HepG2 (cell line): ENCODE results near the gene IGLON5. TPM values are rescaled to one million over a fixed set of nuclear protein-coding genes. Genes with fewer than 3 reads are reported as not detected.

Experiments
- CREM ChIP-seq, 2 experiments: sonication (generic) in 1 of 2; formaldehyde crosslinking in 1 of 2; IDR thresholded peaks; 2 replicates each; pipeline versions ENCODE4 v1.4.0 to v1.6.1; 2016 to 2020; ENCODE audit warnings: antibody characterized with exemption in 1 of 2, mild to moderate bottlenecking in 1 of 2, missing genetic modification reagents in 1 of 2
- HNF4A ChIP-seq: sonication (generic); formaldehyde crosslinking; IDR thresholded peaks from 2 replicates; pipeline ENCODE4 v1.4.0; 2020; ENCODE audit warnings: missing genetic modification reagents
- KDM4B ChIP-seq: sonication (generic); formaldehyde crosslinking; IDR thresholded peaks from 2 replicates; pipeline ENCODE4 v1.4.0; 2020; ENCODE audit warnings: missing genetic modification reagents
- KLF13 ChIP-seq: sonication (generic); formaldehyde crosslinking; IDR thresholded peaks from 2 replicates; pipeline ENCODE4 v1.4.0; 2020; ENCODE audit warnings: mild to moderate bottlenecking, missing genetic modification reagents
- NCOR1 ChIP-seq: fragments of 200-600 bp; sonication (generic); IDR thresholded peaks from 2 replicates; pipeline ENCODE4 v1.7.0; 2017; ENCODE audit warnings: antibody characterized with exemption, low read length, borderline replicate concordance
- RBFOX2 ChIP-seq: fragments of 200-400 bp; formaldehyde crosslinking; IDR thresholded peaks from 2 replicates; pipeline ENCODE4 v1.6.1; 2017; ENCODE audit warnings: low read depth, mild to moderate bottlenecking, low read length
- RXRB ChIP-seq: IDR thresholded peaks from 2 replicates; pipeline ENCODE4 v1.6.1; 2016; ENCODE audit warnings: borderline replicate concordance, missing genetic modification reagents, missing compliant biosample characterization
- SATB2 ChIP-seq: sonication (generic); formaldehyde crosslinking; IDR thresholded peaks from 2 replicates; pipeline ENCODE4 v1.5.0; 2020; ENCODE audit warnings: missing genetic modification reagents
- SPEN ChIP-seq: sonication (generic); formaldehyde crosslinking; IDR thresholded peaks from 2 replicates; pipeline ENCODE4 v1.5.1; 2020; ENCODE audit warnings: low read depth, mild to moderate bottlenecking, missing genetic modification reagents
- TBX2 ChIP-seq: sonication (generic); formaldehyde crosslinking; IDR thresholded peaks from 2 replicates; pipeline ENCODE4 v1.5.0; 2020; ENCODE audit warnings: missing genetic modification reagents, mild to moderate bottlenecking, borderline replicate concordance
- YEATS2 ChIP-seq: sonication (generic); formaldehyde crosslinking; IDR thresholded peaks from 2 replicates; pipeline ENCODE4 v1.4.0; 2020; ENCODE audit warnings: missing genetic modification reagents, borderline replicate concordance
- ZFP1 ChIP-seq: IDR thresholded peaks from 2 replicates; pipeline ENCODE4 v1.6.1; 2016
- ZKSCAN8 ChIP-seq: IDR thresholded peaks from 2 replicates; pipeline ENCODE4 v1.6.1; 2016; ENCODE audit warnings: borderline replicate concordance, missing genetic modification reagents, missing compliant biosample characterization
- ZNF205 ChIP-seq: IDR thresholded peaks from 2 replicates; pipeline ENCODE4 v1.6.1; 2018; ENCODE audit warnings: missing biosample characterization, missing genetic modification reagents
- ZNF235 ChIP-seq: sonication (generic); formaldehyde crosslinking; IDR thresholded peaks from 2 replicates; pipeline ENCODE4 v1.8.1; 2023; ENCODE audit warnings: mild to moderate bottlenecking, missing genetic modification reagents, borderline replicate concordance
- ZNF274 ChIP-seq: sonication (generic); formaldehyde crosslinking; IDR thresholded peaks from 2 replicates; pipeline ENCODE4 v1.5.1; 2020; ENCODE audit warnings: mild to moderate bottlenecking, missing genetic modification reagents
- polyA plus RNA-seq, 8 experiments: library from polyadenylated mRNA; depleted of rRNA in 3 of 8; stranded (reverse) in 7 of 8; unstranded in 1 of 8; fragments of >200 nt; fragmentation: Illumina TruSeq in 4 of 8; extraction: Trizol in 4 of 8; gene quantifications; 2 replicates each; pipeline versions ENCODE4 v1.2.1 to v1.2.3, GENCODE V29; 2011 to 2016; ENCODE audit warnings: low read depth in 4 of 8, missing spikeins in 1 of 8, mixed read lengths in 1 of 8; ENCODE audit not compliant: insufficient read depth in 1 of 8
- total RNA-seq, 5 experiments: library from RNA; depleted of rRNA; stranded (reverse); fragments of >200 nt; fragmentation: Illumina TruSeq; extraction: Trizol; gene quantifications; 2 replicates each; pipeline ENCODE4 v1.2.3, GENCODE V29; 2016; ENCODE audit warnings: low read depth in 1 of 5
- TF ChIP-seq, protein P1 (sequence below): IDR thresholded peaks from 2 replicates; pipeline ENCODE4 v1.6.1; 2016; ENCODE audit warnings: missing biosample characterization, missing genetic modification reagents, low read depth
- TF ChIP-seq, protein P2 (sequence below): sonication (generic); formaldehyde crosslinking; IDR thresholded peaks from 2 replicates; pipeline ENCODE4 v1.4.0; 2020; ENCODE audit warnings: mild to moderate bottlenecking, missing genetic modification reagents
- TF ChIP-seq, protein P3 (sequence below): sonication (generic); formaldehyde crosslinking; IDR thresholded peaks from 2 replicates; pipeline ENCODE4 v1.8.1; 2023; ENCODE audit warnings: mild to moderate bottlenecking, inconsistent platforms, moderate library complexity, missing genetic modification reagents, borderline replicate concordance
- TF ChIP-seq, protein P4 (sequence below): sonication (generic); formaldehyde crosslinking; IDR thresholded peaks from 2 replicates; pipeline ENCODE4 v1.9.0; 2021; ENCODE audit warnings: missing genetic modification reagents, mild to moderate bottlenecking, borderline replicate concordance

IGLON5 gene
- total and polyA plus RNA-seq, 2 of the 13 experiments (the other 11 are each of a cell fraction or from before 2014, with no cell fraction given), result 0.04 to 5.7 TPM

DNA sequence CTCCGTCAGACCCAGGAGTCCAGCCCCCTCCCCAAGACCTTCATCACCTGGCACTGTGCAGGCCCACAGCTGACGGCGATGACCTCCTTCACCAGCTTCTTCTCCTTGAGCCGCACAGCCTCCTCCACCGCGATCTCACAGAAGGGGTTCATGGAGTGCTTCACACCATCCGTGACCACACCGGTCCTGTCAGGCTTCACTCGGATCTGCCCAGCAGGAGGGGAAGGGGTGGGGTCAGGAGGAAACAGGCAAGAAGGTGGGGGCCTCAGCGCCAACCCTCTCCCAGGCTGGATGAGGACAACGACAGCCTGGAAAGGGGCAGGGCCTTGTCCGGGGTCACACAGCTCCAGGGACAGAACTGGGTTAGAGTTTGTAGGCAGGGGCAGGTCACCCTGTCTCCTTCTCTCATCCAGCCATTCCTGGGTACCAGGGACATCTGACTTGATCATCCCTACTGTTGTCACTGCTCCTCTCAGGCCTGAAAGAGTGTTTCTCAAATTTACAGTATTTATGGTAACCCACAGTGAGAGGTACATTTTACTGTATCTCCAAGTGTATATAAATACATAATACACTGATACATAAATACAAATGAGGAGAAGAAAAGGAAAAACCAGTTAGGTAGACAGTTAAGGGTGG, 42.8 kb downstream of the IGLON5 start (continued):
- TF ChIP-seq, protein P1, sequence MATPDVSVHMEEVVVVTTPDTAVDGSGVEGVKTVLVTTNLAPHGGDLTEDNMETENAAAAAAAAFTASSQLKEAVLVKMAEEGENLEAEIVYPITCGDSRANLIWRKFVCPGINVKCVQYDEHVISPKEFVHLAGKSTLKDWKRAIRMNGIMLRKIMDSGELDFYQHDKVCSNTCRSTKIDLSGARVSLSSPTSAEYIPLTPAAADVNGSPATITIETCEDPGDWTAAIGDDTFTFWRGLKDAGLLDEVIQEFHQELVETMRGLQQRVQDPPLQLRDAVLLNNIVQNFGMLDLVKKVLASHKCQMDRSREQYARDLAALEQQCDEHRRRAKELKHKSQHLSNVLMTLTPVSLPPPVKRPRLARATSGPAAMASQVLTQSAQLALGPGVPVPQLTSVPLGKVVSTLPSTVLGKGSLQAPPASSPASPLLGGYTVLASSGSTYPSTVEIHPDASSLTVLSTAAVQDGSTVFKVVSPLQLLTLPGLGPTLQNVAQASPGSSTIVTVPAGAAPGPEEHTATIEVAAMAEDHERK (CRISPR knock-in tag), result no peak
- TF ChIP-seq NCOR1, result no peak; the same call in 1 of the 2 replicates
- TF ChIP-seq, protein P2, sequence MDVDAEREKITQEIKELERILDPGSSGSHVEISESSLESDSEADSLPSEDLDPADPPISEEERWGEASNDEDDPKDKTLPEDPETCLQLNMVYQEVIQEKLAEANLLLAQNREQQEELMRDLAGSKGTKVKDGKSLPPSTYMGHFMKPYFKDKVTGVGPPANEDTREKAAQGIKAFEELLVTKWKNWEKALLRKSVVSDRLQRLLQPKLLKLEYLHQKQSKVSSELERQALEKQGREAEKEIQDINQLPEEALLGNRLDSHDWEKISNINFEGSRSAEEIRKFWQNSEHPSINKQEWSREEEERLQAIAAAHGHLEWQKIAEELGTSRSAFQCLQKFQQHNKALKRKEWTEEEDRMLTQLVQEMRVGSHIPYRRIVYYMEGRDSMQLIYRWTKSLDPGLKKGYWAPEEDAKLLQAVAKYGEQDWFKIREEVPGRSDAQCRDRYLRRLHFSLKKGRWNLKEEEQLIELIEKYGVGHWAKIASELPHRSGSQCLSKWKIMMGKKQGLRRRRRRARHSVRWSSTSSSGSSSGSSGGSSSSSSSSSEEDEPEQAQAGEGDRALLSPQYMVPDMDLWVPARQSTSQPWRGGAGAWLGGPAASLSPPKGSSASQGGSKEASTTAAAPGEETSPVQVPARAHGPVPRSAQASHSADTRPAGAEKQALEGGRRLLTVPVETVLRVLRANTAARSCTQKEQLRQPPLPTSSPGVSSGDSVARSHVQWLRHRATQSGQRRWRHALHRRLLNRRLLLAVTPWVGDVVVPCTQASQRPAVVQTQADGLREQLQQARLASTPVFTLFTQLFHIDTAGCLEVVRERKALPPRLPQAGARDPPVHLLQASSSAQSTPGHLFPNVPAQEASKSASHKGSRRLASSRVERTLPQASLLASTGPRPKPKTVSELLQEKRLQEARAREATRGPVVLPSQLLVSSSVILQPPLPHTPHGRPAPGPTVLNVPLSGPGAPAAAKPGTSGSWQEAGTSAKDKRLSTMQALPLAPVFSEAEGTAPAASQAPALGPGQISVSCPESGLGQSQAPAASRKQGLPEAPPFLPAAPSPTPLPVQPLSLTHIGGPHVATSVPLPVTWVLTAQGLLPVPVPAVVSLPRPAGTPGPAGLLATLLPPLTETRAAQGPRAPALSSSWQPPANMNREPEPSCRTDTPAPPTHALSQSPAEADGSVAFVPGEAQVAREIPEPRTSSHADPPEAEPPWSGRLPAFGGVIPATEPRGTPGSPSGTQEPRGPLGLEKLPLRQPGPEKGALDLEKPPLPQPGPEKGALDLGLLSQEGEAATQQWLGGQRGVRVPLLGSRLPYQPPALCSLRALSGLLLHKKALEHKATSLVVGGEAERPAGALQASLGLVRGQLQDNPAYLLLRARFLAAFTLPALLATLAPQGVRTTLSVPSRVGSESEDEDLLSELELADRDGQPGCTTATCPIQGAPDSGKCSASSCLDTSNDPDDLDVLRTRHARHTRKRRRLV, result no peak
- no peak for TF ChIP-seq TBX2 (CRISPR knock-in tag)
- TF ChIP-seq SATB2 (CRISPR knock-in tag), result no peak
- TF ChIP-seq ZNF274 (CRISPR knock-in tag), result peak; percentile 84
- no peak for TF ChIP-seq KDM4B
- no peak for TF ChIP-seq ZKSCAN8 (CRISPR knock-in tag)
- TF ChIP-seq, protein P3, sequence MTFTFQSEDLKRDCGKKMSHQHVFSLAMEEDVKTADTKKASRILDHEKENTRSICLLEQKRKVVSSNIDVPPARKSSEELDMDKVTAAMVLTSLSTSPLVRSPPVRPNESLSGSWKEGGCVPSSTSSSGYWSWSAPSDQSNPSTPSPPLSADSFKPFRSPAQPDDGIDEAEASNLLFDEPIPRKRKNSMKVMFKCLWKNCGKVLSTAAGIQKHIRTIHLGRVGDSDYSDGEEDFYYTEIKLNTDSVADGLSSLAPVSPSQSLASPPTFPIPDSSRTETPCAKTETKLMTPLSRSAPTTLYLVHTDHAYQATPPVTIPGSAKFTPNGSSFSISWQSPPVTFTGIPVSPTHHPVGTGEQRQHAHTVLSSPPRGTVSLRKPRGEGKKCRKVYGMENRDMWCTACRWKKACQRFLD (CRISPR knock-in tag), result no peak
- peak; percentile 81 for TF ChIP-seq RBFOX2
- no peak for TF ChIP-seq HNF4A
- TF ChIP-seq, protein P4, sequence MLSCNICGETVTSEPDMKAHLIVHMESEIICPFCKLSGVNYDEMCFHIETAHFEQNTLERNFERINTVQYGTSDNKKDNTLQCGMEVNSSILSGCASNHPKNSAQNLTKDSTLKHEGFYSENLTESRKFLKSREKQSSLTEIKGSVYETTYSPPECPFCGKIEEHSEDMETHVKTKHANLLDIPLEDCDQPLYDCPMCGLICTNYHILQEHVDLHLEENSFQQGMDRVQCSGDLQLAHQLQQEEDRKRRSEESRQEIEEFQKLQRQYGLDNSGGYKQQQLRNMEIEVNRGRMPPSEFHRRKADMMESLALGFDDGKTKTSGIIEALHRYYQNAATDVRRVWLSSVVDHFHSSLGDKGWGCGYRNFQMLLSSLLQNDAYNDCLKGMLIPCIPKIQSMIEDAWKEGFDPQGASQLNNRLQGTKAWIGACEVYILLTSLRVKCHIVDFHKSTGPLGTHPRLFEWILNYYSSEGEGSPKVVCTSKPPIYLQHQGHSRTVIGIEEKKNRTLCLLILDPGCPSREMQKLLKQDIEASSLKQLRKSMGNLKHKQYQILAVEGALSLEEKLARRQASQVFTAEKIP (CRISPR knock-in tag), result no peak
- TF ChIP-seq RXRB (CRISPR knock-in tag), result peak; percentile 75
- no peak for TF ChIP-seq ZNF235
- no peak for TF ChIP-seq KLF13 (CRISPR knock-in tag)
- TF ChIP-seq YEATS2 (CRISPR knock-in tag), result no peak
- TF ChIP-seq SPEN (CRISPR knock-in tag), result no peak; the same call in 1 of the 2 replicates
- no peak for TF ChIP-seq CREM (IDR thresholded peaks at IDR 0.05)
- TF ChIP-seq CREM (CRISPR knock-in tag; IDR thresholded peaks at IDR 0.05), result no peak
- TF ChIP-seq ZFP1 (CRISPR knock-in tag), result no peak
- TF ChIP-seq ZNF205 (CRISPR knock-in tag), result peak; percentile 94; the same call in 1 of the 2 replicates
